Esophagus squamous epithelium (tissue), 5 donors: ENCODE results near the gene CLEC4F. TPM values are rescaled to one million over a fixed set of nuclear protein-coding genes. Genes with fewer than 3 reads are reported as not detected.
A peak's percentile ranks its signal among the peaks of the same experiment; 100 is the strongest.

ENCODE experiments used
- DNase-seq: peaks from one replicate; lab custom pipeline; 2025; lab: John Stamatoyannopoulos, UW
- H3K27ac ChIP-seq, 4 donors: fragments of 200-600 bp; sonication (generic); one replicate each; pipeline ENCODE4 v1.5.1; 2016 to 2019; ENCODE audit warnings: mild to moderate bottlenecking in 1 of 4
- H3K27me3 ChIP-seq, 4 donors: fragments of 200-600 bp; sonication (generic); 1 replicate in 3 of 4; 2 replicates in 1 of 4; pipeline versions ENCODE4 v1.5.1 to v1.6.0; 2017 to 2021; ENCODE audit warnings: antibody characterized with exemption in 1 of 4
- H3K36me3 ChIP-seq, 3 donors: fragments of 200-600 bp; sonication (generic); one replicate each; pipeline ENCODE4 v1.5.1; 2016 to 2019
- H3K4me1 ChIP-seq, 3 donors: fragments of 200-600 bp; sonication (generic); one replicate each; pipeline ENCODE4 v1.5.1; 2017 to 2019
- H3K4me3 ChIP-seq, 4 donors: fragments of 200-600 bp; sonication (generic); 1 replicate in 3 of 4; 2 replicates in 1 of 4; pipeline ENCODE4 v1.5.1; 2016 to 2019; ENCODE audit warnings: mild to moderate bottlenecking in 2 of 4, moderate library complexity in 1 of 4
- H3K9me3 ChIP-seq, 3 donors: fragments of 200-600 bp; sonication (generic); one replicate each; pipeline ENCODE4 v1.5.1; 2016 to 2019
- POLR2A ChIP-seq, 4 donors: fragments of 450-650 bp; IDR thresholded peaks; one replicate each; pipeline ENCODE4 v1.6.1; 2017; ENCODE audit warnings: antibody characterized with exemption in 4 of 4, mild to moderate bottlenecking in 4 of 4, moderate library complexity in 3 of 4
- WGBS, 2 donors: methylation state at CpG; one replicate each; pipeline ENCODE4 v1.1.5; 2018; 5-methylcytosine and 5-hydroxymethylcytosine counted together
- intact Hi-C: fragments of 100-400 bp; cut with DNase I; formaldehyde crosslinking; loops from one replicate; pipeline ENCODE4 v1.15.0; 2022
- total RNA-seq, 4 donors: library from RNA; depleted of rRNA; stranded (reverse); fragments of >200 nt; gene quantifications; one replicate each; pipeline ENCODE4 v1.1.0, GENCODE V29; 2016
- TF ChIP-seq, protein P1 (sequence below), 6 experiments: fragments of 450-650 bp in 4 of 6; fragments of 200-600 bp in 2 of 6; sonication (generic) in 2 of 6; IDR thresholded peaks; one replicate each; pipeline ENCODE4 v1.5.1; 2016 to 2019; ENCODE audit warnings: antibody characterized with exemption in 6 of 6, mild to moderate bottlenecking in 4 of 6, moderate library complexity in 4 of 6
- donor health status: DM: yes; HTN: yes; CAD: no.

CLEC4F gene
- total RNA-seq, 4 donors from 2014 or later: 0.15 TPM; not detected in 3

DNA sequence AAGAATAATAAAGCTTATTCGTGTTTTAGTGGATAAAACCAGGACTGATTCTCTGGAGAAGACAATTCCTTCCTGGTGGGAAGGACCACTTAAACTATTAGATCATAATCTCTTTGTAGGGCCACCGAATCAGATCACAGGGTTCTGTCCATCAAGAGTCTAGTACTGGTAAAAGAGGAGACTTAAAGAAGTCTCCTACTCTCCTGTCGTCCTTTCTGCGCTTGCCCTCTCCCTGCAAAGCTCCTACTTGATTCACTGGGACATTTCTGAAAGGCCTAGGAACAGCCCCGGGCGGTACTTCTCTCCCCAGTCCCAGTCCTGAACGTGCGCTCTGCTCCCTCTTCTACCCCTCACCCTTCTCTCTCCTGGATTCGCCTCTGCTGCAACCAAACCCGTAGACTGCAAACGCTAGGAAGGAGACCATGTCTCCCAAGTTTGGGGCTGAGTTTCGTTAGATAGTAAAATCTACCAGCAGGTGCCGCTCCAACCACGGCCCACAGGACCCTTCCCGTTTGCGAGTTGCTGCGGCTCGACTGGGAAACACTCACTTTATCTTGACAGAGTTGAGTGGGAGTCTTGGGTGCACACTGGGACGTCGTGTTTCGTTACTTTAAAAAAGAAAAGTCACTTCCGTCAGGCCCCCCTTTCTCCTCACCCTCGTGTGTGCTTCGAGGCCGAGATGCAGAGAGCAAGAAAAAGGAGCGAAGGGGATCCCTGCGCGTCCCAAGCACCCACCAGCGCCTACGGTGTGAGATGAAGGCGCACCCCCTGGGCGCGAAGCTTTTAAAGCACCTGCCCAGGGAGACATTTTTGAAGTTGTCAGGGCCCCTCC lies 30.9 kb downstream of the CLEC4F start:
- H3K27ac ChIP-seq: no peak overlapping the region
- no peak for DNase-seq
- WGBS, 2 donors: 7 to 10% methylated on average over 18 to 27 of the region's 33 CpGs
- H3K4me3 ChIP-seq: peak overlapping the region in 3 of 4 donors; percentile 13 to 58 (median 34)
- H3K9me3 ChIP-seq: no peaks in the 10 kb centered on the region
- intact Hi-C loops: no loop called here
- H3K4me1 ChIP-seq: peaks cover 8 to 16% (median 10%) of the 10 kb centered on the region in 3 donors
- H3K36me3 ChIP-seq: no peaks in the 10 kb centered on the region
- peaks cover 4 to 86% (median 13%) of the 10 kb centered on the region in 4 donors for H3K27me3 ChIP-seq
- no peak for TF ChIP-seq POLR2A (IDR thresholded peaks at IDR 0.05)
- TF ChIP-seq, protein P1, sequence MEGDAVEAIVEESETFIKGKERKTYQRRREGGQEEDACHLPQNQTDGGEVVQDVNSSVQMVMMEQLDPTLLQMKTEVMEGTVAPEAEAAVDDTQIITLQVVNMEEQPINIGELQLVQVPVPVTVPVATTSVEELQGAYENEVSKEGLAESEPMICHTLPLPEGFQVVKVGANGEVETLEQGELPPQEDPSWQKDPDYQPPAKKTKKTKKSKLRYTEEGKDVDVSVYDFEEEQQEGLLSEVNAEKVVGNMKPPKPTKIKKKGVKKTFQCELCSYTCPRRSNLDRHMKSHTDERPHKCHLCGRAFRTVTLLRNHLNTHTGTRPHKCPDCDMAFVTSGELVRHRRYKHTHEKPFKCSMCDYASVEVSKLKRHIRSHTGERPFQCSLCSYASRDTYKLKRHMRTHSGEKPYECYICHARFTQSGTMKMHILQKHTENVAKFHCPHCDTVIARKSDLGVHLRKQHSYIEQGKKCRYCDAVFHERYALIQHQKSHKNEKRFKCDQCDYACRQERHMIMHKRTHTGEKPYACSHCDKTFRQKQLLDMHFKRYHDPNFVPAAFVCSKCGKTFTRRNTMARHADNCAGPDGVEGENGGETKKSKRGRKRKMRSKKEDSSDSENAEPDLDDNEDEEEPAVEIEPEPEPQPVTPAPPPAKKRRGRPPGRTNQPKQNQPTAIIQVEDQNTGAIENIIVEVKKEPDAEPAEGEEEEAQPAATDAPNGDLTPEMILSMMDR (IDR thresholded peaks at IDR 0.05): peak in 5 of 6 experiments; percentile 38 to 55 (median 50)

DNA sequence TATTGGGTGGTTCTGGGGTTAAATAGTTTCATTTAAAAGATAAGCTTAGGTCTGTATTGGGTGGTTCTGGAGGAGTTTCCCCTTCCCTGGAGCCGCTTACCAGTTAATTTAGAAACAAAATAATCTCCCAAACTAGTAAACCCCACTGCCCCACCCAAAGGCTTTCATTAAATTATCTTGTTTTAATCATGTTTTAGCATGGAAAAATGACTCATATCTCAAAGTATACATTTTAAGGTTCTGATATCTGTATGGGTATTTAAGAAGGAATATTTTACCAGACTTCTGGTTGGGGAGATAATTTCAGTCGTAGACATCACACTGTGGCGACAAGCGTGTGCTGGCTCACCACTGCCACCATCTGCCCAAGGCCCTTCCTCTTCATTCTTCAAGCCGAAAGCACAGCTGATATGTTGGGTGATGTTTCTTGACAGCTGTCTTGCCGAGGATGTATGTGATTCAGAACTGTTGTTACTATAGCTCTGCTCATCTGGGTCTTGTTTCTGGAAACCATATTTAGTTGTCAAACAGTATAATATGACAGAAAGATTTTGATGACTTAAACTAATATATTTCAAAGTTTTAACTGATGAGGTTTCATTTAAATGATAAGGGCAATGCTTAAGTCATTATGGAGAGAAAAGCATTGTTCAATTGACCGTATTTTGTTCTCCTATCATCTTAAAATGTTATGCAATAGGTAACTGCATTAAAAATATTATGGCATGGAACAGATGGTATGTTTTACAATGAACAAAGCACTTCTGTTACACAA lies 35.1 kb downstream of the CLEC4F start:
- 12 to 17% methylated on average over 7 of the region's 7 CpGs for WGBS, 2 donors
- no peaks in the 10 kb centered on the region for H3K36me3 ChIP-seq
- no peaks in the 10 kb centered on the region for H3K9me3 ChIP-seq
- H3K27ac ChIP-seq: no peak overlapping the region
- intact Hi-C loops: no loop called here
- peaks cover 5 to 11% (median 7%) of the 10 kb centered on the region in 3 donors for H3K4me1 ChIP-seq
- TF ChIP-seq, protein P1 (IDR thresholded peaks at IDR 0.05): peak in 3 of 6 experiments; percentile 15 to 51 (median 28)
- no peak for TF ChIP-seq POLR2A (IDR thresholded peaks at IDR 0.05)
- no peak for DNase-seq
- no peak overlapping the region for H3K4me3 ChIP-seq
- H3K27me3 ChIP-seq: peaks cover 0 to 48% (median 5%) of the 10 kb centered on the region in 4 donors

DNA sequence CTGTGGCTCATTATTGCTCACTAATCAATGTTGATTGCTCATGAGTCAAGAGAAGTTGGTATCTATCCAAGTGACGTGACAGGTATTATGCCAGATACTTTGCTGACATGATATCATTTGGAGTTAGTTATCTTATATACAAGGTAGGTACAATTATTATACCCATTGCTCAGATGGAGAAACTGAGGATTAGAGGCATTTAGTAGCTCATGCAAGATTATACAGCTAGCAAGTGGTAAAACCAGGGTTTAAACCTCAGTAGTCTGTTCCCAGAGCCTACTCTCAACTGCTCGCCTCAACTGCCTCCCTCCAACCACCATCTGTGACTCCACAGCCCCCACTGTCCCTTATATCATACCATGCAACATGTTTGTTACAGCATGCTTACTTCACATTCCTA lies 36.1 kb downstream of the CLEC4F start:
- peaks cover 0 to 38% (median 0%) of the 10 kb centered on the region in 4 donors for H3K27me3 ChIP-seq
- no peak overlapping the region for H3K4me3 ChIP-seq
- H3K4me1 ChIP-seq: peaks cover 0 to 6% (median 0%) of the 10 kb centered on the region in 3 donors
- TF ChIP-seq, protein P1 (IDR thresholded peaks at IDR 0.05): no peak
- no peak for TF ChIP-seq POLR2A (IDR thresholded peaks at IDR 0.05)
- H3K27ac ChIP-seq: no peak overlapping the region
- intact Hi-C loops: no loop called here
- no peak for DNase-seq
- no peaks in the 10 kb centered on the region for H3K36me3 ChIP-seq
- H3K9me3 ChIP-seq: no peaks in the 10 kb centered on the region
- WGBS, 2 donors: 64 to 79% methylated on average over 2 of the region's 2 CpGs

DNA sequence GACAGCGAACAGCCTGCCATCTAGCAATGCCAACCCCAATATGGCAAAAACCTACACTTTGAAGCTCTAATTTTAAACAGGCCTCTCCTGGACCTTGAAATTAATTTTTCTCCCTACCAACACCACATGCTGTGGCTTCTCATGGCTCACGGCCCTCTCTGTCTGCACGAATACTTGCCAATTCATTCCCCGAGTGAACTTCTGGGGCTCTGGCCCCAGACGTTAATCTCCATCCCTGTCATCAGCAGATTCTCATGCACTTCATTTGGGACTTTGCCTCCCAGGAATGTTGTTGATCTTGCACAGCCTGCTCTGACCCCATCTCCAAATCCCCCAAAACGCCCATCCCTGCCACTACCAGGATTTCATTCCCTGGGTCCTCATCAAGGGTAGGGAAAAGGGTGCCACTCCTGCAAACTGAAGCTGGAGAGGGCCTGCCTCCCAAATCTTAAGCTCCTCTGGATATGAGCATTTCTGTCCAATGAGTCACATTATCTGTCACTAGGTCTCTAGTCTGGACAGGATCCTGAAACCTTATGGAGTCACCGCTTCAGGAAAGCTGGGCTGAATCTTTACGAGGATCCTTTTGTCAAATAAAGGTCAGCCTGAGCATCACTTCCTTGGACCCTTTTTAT lies 40.4 kb downstream of the CLEC4F start:
- Histone ChIP-seq H3K9me3 (no peaks in the 10 kb centered on the region), H3K27ac (no peak overlapping the region), H3K4me1 (peaks cover 0 to 5% (median 0%) of the 10 kb centered on the region in 3 donors), H3K36me3 (no peaks in the 10 kb centered on the region), H3K4me3 (no peak overlapping the region), H3K27me3 (peaks cover 0 to 25% (median 0%) of the 10 kb centered on the region in 4 donors)
- no peak for TF ChIP-seq POLR2A (IDR thresholded peaks at IDR 0.05)
- TF ChIP-seq, protein P1 (IDR thresholded peaks at IDR 0.05): no peak
- 54 to 68% methylated on average over 8 of the region's 8 CpGs for WGBS, 2 donors
- intact Hi-C loops: no loop called here
- no peak for DNase-seq
